ENCODE results near the gene SCT. TPM values are rescaled to one million over a fixed set of nuclear protein-coding genes. Genes with fewer than 3 reads are reported as not detected.

The SCT gene
- total and polyA plus RNA-seq, 2 donors from 2014 or later = not detected

- Histone ChIP-seq H3K27me3 (ENCODE audit: control insufficient read depth, insufficient read depth, low read length) (peaks cover 4% of the 10 kb centered on the region), H3K9me3 (ENCODE audit: control insufficient read depth in 2 of 3, insufficient read depth in 1 of 3, low read length in 3 of 3) (no peaks in the 10 kb centered on the region), H3K4me3 (ENCODE audit: low read length in 3 of 3) (no peak overlapping the region), H3K4me1 (ENCODE audit: control insufficient read depth in 2 of 3, insufficient read depth in 2 of 3, low read depth in 1 of 3, low read length in 3 of 3) (no peaks in the 10 kb centered on the region), H3K36me3 (ENCODE audit: control insufficient read depth in 2 of 3, insufficient read depth in 3 of 3, low read length in 3 of 3) (no peaks in the 10 kb centered on the region), H3K27ac (ENCODE audit: low read depth in 2 of 2, low read length in 2 of 2) (no peak overlapping the region), H3K9ac (ENCODE audit: low read length in 3 of 3) (no peak overlapping the region)
- DNase-seq (peak in 2 of 5 donors; percentile 50 to 57), FAIRE-seq (no peak)
- TF ChIP-seq, protein P1, sequence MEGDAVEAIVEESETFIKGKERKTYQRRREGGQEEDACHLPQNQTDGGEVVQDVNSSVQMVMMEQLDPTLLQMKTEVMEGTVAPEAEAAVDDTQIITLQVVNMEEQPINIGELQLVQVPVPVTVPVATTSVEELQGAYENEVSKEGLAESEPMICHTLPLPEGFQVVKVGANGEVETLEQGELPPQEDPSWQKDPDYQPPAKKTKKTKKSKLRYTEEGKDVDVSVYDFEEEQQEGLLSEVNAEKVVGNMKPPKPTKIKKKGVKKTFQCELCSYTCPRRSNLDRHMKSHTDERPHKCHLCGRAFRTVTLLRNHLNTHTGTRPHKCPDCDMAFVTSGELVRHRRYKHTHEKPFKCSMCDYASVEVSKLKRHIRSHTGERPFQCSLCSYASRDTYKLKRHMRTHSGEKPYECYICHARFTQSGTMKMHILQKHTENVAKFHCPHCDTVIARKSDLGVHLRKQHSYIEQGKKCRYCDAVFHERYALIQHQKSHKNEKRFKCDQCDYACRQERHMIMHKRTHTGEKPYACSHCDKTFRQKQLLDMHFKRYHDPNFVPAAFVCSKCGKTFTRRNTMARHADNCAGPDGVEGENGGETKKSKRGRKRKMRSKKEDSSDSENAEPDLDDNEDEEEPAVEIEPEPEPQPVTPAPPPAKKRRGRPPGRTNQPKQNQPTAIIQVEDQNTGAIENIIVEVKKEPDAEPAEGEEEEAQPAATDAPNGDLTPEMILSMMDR (IDR thresholded peaks at IDR 0.05; ENCODE audit: borderline replicate concordance, extremely low read depth, insufficient read depth) = no peak
- intact Hi-C loops (cut with DNase I) = no loop called here
These were observed 261 bp upstream of the SCT start for GRCh38 chr11:627308-627576.

- H3K9me3 ChIP-seq (ENCODE audit: control insufficient read depth in 2 of 3, insufficient read depth in 1 of 3, low read length in 3 of 3) = no peaks in the 10 kb centered on the region
- intact Hi-C loops (cut with DNase I) = no loop called here
- no peak overlapping the region for H3K4me3 ChIP-seq (ENCODE audit: low read length in 3 of 3)
- no peaks in the 10 kb centered on the region for H3K36me3 ChIP-seq (ENCODE audit: control insufficient read depth in 2 of 3, insufficient read depth in 3 of 3, low read length in 3 of 3)
- DNase-seq = peak in 2 of 5 donors; percentile 64 to 68
- H3K9ac ChIP-seq (ENCODE audit: low read length in 3 of 3) = no peak overlapping the region
- TF ChIP-seq, protein P1 (IDR thresholded peaks at IDR 0.05; ENCODE audit: borderline replicate concordance, extremely low read depth, insufficient read depth) = no peak
- peaks cover 4% of the 10 kb centered on the region for H3K27me3 ChIP-seq (ENCODE audit: control insufficient read depth, insufficient read depth, low read length)
- H3K4me1 ChIP-seq (ENCODE audit: control insufficient read depth in 2 of 3, insufficient read depth in 2 of 3, low read depth in 1 of 3, low read length in 3 of 3) = no peaks in the 10 kb centered on the region
- no peak overlapping the region for H3K27ac ChIP-seq (ENCODE audit: low read depth in 2 of 2, low read length in 2 of 2)
- FAIRE-seq = no peak
These were observed 1.2 kb downstream of the SCT start for GRCh38 chr11:625636-626268.

- H3K27me3 ChIP-seq (ENCODE audit: control insufficient read depth, insufficient read depth, low read length) = peaks cover 4% of the 10 kb centered on the region
- no peak within 1 kb of the TSS for H3K27ac ChIP-seq (ENCODE audit: low read depth in 2 of 2, low read length in 2 of 2)
- H3K9ac ChIP-seq (ENCODE audit: low read length in 3 of 3) = peak within 1 kb of the TSS in 1 of 3 donors; percentile 46
- intact Hi-C loops (cut with DNase I) = no loop called here
- no peaks in the 10 kb centered on the region for H3K9me3 ChIP-seq (ENCODE audit: control insufficient read depth in 2 of 3, insufficient read depth in 1 of 3, low read length in 3 of 3)
- peak within 1 kb of the TSS in 2 of 3 donors; percentile 49 to 61 for H3K4me3 ChIP-seq (ENCODE audit: low read length in 3 of 3)
- FAIRE-seq (no peak), DNase-seq (peak in 4 of 5 donors; percentile 45 to 75 (median 67))
- H3K36me3 ChIP-seq (ENCODE audit: control insufficient read depth in 2 of 3, insufficient read depth in 3 of 3, low read length in 3 of 3) = no peaks in the 10 kb centered on the region
- H3K4me1 ChIP-seq (ENCODE audit: control insufficient read depth in 2 of 3, insufficient read depth in 2 of 3, low read depth in 1 of 3, low read length in 3 of 3) = no peaks in the 10 kb centered on the region
- TF ChIP-seq, protein P1 (IDR thresholded peaks at IDR 0.05; ENCODE audit: borderline replicate concordance, extremely low read depth, insufficient read depth) = no peak
These were observed 2.0 kb downstream of the SCT start, which contains the start of gene CDHR5 for GRCh38 chr11:624705-625635. Gene CDHR5, minus strand, starts transcription at chr11:624955. Its CDS starts 53 bp downstream, at chr11:624902.

All from kidney (tissue), 14 donors.